Chondrocyte (in vitro differentiated cells): ENCODE results near the gene NME7. TPM values are rescaled to one million over a fixed set of nuclear protein-coding genes. Genes with fewer than 3 reads are reported as not detected.
"Not testable (repeated sequence)": the region's sequence is repeated elsewhere in the genome, so short reads cannot be mapped to it uniquely, and the experiment has no call there.

Source experiments
- DNase-seq: peaks from one replicate; pipeline ENCODE4 v3.0.0; 2021; ENCODE audit warnings: mixed read lengths, low spot score
- H3K27ac Mint-ChIP-seq: one replicate; pipeline ENCODE4 v1.8.0; 2021; ENCODE audit warnings: mild to moderate bottlenecking, moderate library complexity, mixed read lengths; ENCODE audit not compliant: unreplicated experiment
- H3K27me3 Mint-ChIP-seq: 2 replicates; pipeline ENCODE4 v1.8.0; 2021; ENCODE audit warnings: low read depth, mixed read lengths
- H3K36me3 Mint-ChIP-seq: 2 replicates; pipeline ENCODE4 v1.8.0; 2021; ENCODE audit warnings: low read depth, mixed read lengths
- H3K4me1 Mint-ChIP-seq: 2 replicates; pipeline ENCODE4 v1.8.0; 2021; ENCODE audit warnings: low read depth, mild to moderate bottlenecking, mixed read lengths
- H3K4me3 Mint-ChIP-seq: one replicate; pipeline ENCODE4 v1.8.0; 2021; ENCODE audit warnings: mild to moderate bottlenecking, moderate library complexity, mixed read lengths; ENCODE audit not compliant: unreplicated experiment
- H3K9me3 Mint-ChIP-seq: 2 replicates; pipeline ENCODE4 v1.8.0; 2021; ENCODE audit warnings: low read depth, mixed read lengths
- CTCF ChIP-seq: fragments of 200-600 bp; sonication (generic); IDR thresholded peaks from 2 replicates; pipeline ENCODE4 v1.5.0; 2021; ENCODE audit warnings: antibody characterized with exemption, mild to moderate bottlenecking, moderate library complexity
- long read RNA-seq: library from polyadenylated mRNA; stranded (forward); transcript quantifications from one replicate; pipeline ENCODE4 v2.0.0, GENCODE V29; 2021
- total RNA-seq: library from RNA; stranded (reverse); gene quantifications from 3 replicates; pipeline ENCODE4 v1.2.1, GENCODE V29; 2021

NME7 gene
- 13.9 to 23.5 TPM (median 14.7 TPM) in 3 replicates for total RNA-seq
- long read RNA-seq, transcript NME7-201 (12 exons, 1,642 nt) = major isoform, 21 of 32 reads
- long read RNA-seq, partial matches to known transcripts = 1 of 32 reads
- long read RNA-seq, other reads (novel, unspliced or antisense) = 10 of 32 reads

- DNase-seq = peak; percentile 96
- no peak within 1 kb of the TSS for H3K4me3 Mint-ChIP-seq
Observed at GRCh38 chr1:169367686-169368405, at the start of gene NME7, which contains the start of gene BLZF1. Gene NME7, minus strand, starts transcription at chr1:169367797. Its CDS starts 87 bp downstream, at chr1:169367710. Gene BLZF1, plus strand, starts transcription at chr1:169368195. Its CDS starts 1,328 bp downstream, at chr1:169369523.

GRCh38 chr1:169414952-169415351, 47.4 kb upstream of the NME7 start:
- no peaks in the 10 kb centered on the region for H3K4me1 Mint-ChIP-seq
- H3K27me3 Mint-ChIP-seq = no peaks in the 10 kb centered on the region
- no peak overlapping the region for H3K4me3 Mint-ChIP-seq
- peaks cover 7% of the 10 kb centered on the region for H3K36me3 Mint-ChIP-seq
- peaks cover 29% of the 10 kb centered on the region for H3K9me3 Mint-ChIP-seq
- H3K27ac Mint-ChIP-seq = no peak overlapping the region
- no peak for DNase-seq
- no peak for TF ChIP-seq CTCF

More at GRCh38 chr1:169367686-169368405, at the start of gene NME7, which contains the start of gene BLZF1:
- no peak for TF ChIP-seq CTCF
- Mint-ChIP-seq H3K27ac (peak within 1 kb of the TSS; percentile 49), H3K9me3 (peaks cover 3% of the 10 kb centered on the region), H3K4me1 (peaks cover 32% of the 10 kb centered on the region), H3K36me3 (peaks cover 10% of the 10 kb centered on the region), H3K27me3 (no peaks in the 10 kb centered on the region)

- peak; percentile 72 for DNase-seq
- not testable (repeated sequence) for H3K4me1 Mint-ChIP-seq, H3K4me3 Mint-ChIP-seq, H3K27me3 Mint-ChIP-seq, H3K27ac Mint-ChIP-seq
- Mint-ChIP-seq H3K36me3 (peaks cover 25% of the 10 kb centered on the region), H3K9me3 (peaks cover 77% of the 10 kb centered on the region)
Observed at GRCh38 chr1:169408340-169408739, 40.7 kb upstream of the NME7 start.

- not testable (repeated sequence) for H3K27me3 Mint-ChIP-seq, H3K4me3 Mint-ChIP-seq, H3K27ac Mint-ChIP-seq, DNase-seq, H3K4me1 Mint-ChIP-seq
- Mint-ChIP-seq H3K36me3 (peaks cover 24% of the 10 kb centered on the region), H3K9me3 (peaks cover 73% of the 10 kb centered on the region)
Observed at GRCh38 chr1:169402578-169402977, 35.0 kb upstream of the NME7 start.

GRCh38 chr1:169395955-169396354, 28.4 kb upstream of the NME7 start:
- no peak for TF ChIP-seq CTCF
- Mint-ChIP-seq H3K4me3 (no peak overlapping the region), H3K27ac (no peak overlapping the region), H3K4me1 (no peaks in the 10 kb centered on the region), H3K9me3 (peaks cover 21% of the 10 kb centered on the region), H3K27me3 (no peaks in the 10 kb centered on the region), H3K36me3 (peaks cover 12% of the 10 kb centered on the region)
- DNase-seq = no peak

GRCh38 chr1:169392406-169392805, 24.8 kb upstream of the NME7 start:
- H3K27ac Mint-ChIP-seq = no peak overlapping the region
- H3K9me3 Mint-ChIP-seq = no peaks in the 10 kb centered on the region
- DNase-seq = no peak
- H3K36me3 Mint-ChIP-seq = peaks cover 27% of the 10 kb centered on the region
- no peaks in the 10 kb centered on the region for H3K27me3 Mint-ChIP-seq
- no peak for TF ChIP-seq CTCF
- H3K4me1 Mint-ChIP-seq = no peaks in the 10 kb centered on the region
- no peak overlapping the region for H3K4me3 Mint-ChIP-seq
